ENCODE results near the gene PLAC9.

The PLAC9 gene

DNA sequence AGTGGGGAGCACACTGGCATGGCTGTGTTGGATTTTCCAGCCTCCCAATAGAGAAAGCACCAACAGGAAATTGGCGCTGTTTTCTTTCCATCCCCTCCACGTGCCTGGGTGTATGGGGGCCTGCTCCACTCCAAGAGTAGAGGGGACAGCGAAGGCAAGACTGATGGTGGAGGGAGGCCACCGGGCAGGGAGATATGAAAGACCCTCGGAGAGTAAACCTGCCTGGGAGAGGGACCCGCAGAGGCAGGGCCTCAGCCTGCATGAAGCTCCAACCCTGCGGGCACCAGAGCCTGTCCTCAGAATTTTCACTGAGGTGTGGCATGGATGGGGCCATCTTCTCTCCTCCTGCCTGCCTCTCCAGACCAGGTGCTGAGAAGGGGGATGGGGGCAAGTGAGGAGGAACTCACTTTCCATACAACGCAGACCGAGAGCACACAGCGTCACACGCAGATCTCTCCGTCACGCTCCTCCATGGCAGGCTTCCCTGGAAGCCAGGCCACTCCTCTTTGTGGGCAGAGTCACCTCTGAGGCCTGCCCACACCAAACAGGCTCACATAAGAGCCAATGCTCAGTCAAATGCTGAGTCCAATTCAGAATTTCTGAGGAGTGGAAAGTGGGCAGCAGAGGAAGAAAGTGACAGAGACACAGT, 54.0 kb downstream of the PLAC9 start:
- no peak for DNase-seq

- no peak for DNase-seq
These were observed 54.5 kb downstream of the PLAC9 start for GRCh38 chr10:80187060-80187459.

GRCh38 chr10:80187465-80188409, 55.2 kb downstream of the PLAC9 start:
- no peak for DNase-seq

DNA sequence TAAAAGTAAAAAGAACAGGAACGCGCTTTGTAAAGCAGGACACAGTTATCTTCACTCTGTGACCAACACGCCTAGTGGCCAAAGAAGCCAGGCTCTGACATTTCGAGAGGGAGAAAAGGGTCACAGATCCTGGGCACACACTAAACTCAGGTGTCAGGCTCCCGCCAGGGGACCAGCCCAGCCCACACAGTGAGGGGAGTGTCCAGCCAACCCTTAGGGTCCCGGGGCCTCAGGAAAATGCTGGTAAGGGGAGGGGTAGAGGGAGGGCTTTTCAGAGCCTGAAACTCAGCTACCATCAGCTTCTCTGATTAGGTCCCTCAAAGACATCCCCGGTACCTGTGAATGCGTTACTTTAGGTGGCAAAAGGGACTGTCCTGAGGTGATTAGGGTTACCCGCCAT, 56.2 kb downstream of the PLAC9 start:
- no peak for DNase-seq

GRCh38 chr10:80191589-80192270, 59.2 kb downstream of the PLAC9 start:
- DNase-seq: no peak

DNA sequence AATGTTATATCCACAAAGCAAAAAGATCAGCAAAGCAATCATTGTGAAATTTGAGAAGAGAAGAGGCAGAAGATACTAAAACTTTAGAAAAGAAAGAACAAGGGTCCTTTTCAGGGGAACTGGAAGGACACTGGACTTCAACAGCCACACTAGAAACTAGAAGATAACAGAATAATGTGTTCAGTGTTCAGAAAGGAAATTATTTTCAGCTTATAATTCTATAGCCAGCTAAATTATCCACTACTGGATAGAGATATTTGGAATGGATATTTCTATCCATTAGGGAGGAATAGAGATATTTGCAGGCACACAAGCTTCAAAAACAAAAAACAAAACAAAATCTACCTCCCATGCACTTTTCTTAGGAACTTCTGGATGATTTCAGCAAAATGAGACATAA, 60.0 kb downstream of the PLAC9 start:
- DNase-seq: no peak

- DNase-seq: no peak
These were observed 62.0 kb downstream of the PLAC9 start for GRCh38 chr10:80194373-80195045.
